ENCODE results near the gene EIF2B2.

The EIF2B2 gene

DNA sequence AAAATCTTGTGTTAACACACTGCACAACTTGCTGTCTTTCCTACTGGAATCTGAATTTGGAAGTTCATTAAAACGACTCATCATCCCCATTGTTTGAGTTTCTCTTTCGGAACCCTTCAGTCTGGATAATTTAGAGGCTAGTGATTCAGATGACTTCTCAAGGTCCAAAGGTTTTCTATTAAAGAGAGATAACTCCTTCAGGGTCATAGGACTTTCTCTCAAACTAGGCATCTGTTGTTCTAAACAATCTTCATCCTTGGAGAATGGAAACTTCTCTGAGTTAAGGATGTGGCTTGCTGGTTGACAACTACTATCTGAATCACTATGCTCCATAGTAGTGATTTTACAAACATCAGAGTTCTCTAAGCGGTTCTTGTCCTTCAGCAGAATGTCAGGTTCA, 44.2 kb downstream of the EIF2B2 start:
- Histone ChIP-seq H3K23ac (ENCODE audit: low read length in 2 of 2) (no peak overlapping the region), H3K18ac (ENCODE audit: low read depth in 1 of 2, low read length in 2 of 2) (no peak overlapping the region), H3K4me2 (ENCODE audit: low read length, poor library complexity, severe bottlenecking) (no peak overlapping the region), H3K9me3 (ENCODE audit: control insufficient read depth, low read length) (no peaks in the 10 kb centered on the region), H3K9ac (ENCODE audit: low read length) (no peak overlapping the region), H3K79me1 (replicated peaks; ENCODE audit: low read length, poor library complexity, severe bottlenecking) (peaks cover 7% of the 10 kb centered on the region), H3K4ac (ENCODE audit: low read depth in 1 of 2, low read length in 2 of 2) (no peak overlapping the region), H3K4me3 (ENCODE audit: insufficient read depth in 1 of 2, low read depth in 1 of 2, low read length in 2 of 2) (peak overlapping the region in 1 of 2 experiments; percentile 17), H3K36me3 (ENCODE audit: control insufficient read depth in 1 of 2, insufficient read depth in 2 of 2, low read depth in 1 of 2, low read length in 2 of 2) (peaks cover 0 to 19% of the 10 kb centered on the region in 2 experiments), H2AK5ac (ENCODE audit: low read length, severe bottlenecking) (no peak overlapping the region), H2BK15ac (ENCODE audit: low read depth, poor library complexity, severe bottlenecking) (no peak overlapping the region), H4K91ac (ENCODE audit: low read length) (no peak overlapping the region), H4K8ac (ENCODE audit: low read length) (no peak overlapping the region), H2BK120ac (ENCODE audit: low read depth, low read length) (no peak overlapping the region), H3K4me1 (ENCODE audit: control insufficient read depth, insufficient read depth, low read depth, low read length) (peaks cover 10% of the 10 kb centered on the region), H2AFZ (ENCODE audit: low read depth, low read length) (no peak overlapping the region), H3K27me3 (ENCODE audit: control insufficient read depth in 1 of 2, insufficient read depth in 1 of 2, low read length in 2 of 2) (no peaks in the 10 kb centered on the region), H3K14ac (ENCODE audit: low read length in 2 of 2) (no peak overlapping the region), H3K27ac (ENCODE audit: low read length, poor library complexity, severe bottlenecking) (no peak overlapping the region), H2BK5ac (ENCODE audit: low read depth, low read length, poor library complexity, severe bottlenecking) (no peak overlapping the region), H2BK12ac (ENCODE audit: low read length in 2 of 2) (no peak overlapping the region)
- WGBS = 88% methylated on average over 2 of the region's 3 CpGs
- DNase-seq = peak; percentile 64

DNA sequence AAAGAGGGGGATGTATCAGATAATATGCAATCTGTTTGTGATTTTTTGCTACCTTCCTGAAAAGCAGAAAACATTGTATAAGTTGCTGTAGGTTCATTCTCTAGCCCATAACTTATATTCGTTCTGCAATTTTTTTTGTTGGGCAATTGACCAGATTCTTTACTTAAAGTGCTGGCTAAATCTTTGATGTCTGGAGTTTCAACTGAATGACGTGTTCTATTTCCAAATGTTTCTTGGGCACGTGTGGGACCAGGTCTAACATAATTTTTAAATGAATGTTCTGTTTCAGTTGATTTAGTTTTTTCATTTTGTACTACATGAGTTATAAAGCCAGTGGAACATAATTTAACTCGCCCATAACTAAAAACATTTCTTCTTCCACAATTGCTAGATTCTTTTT, 44.8 kb downstream of the EIF2B2 start:
- Histone ChIP-seq H3K14ac (ENCODE audit: low read length in 2 of 2) (no peak overlapping the region), H3K23ac (ENCODE audit: low read length in 2 of 2) (no peak overlapping the region), H2BK120ac (ENCODE audit: low read depth, low read length) (no peak overlapping the region), H3K27me3 (ENCODE audit: control insufficient read depth in 1 of 2, insufficient read depth in 1 of 2, low read length in 2 of 2) (no peaks in the 10 kb centered on the region), H2AFZ (ENCODE audit: low read depth, low read length) (no peak overlapping the region), H4K8ac (ENCODE audit: low read length) (no peak overlapping the region), H3K36me3 (ENCODE audit: control insufficient read depth in 1 of 2, insufficient read depth in 2 of 2, low read depth in 1 of 2, low read length in 2 of 2) (peaks cover 0 to 13% of the 10 kb centered on the region in 2 experiments), H2BK15ac (ENCODE audit: low read depth, poor library complexity, severe bottlenecking) (no peak overlapping the region), H2BK12ac (ENCODE audit: low read length in 2 of 2) (no peak overlapping the region), H3K79me1 (replicated peaks; ENCODE audit: low read length, poor library complexity, severe bottlenecking) (peaks cover 7% of the 10 kb centered on the region), H3K4me2 (ENCODE audit: low read length, poor library complexity, severe bottlenecking) (no peak overlapping the region), H2AK5ac (ENCODE audit: low read length, severe bottlenecking) (no peak overlapping the region), H4K91ac (ENCODE audit: low read length) (no peak overlapping the region), H3K4me1 (ENCODE audit: control insufficient read depth, insufficient read depth, low read depth, low read length) (peaks cover 7% of the 10 kb centered on the region), H3K4me3 (ENCODE audit: insufficient read depth in 1 of 2, low read depth in 1 of 2, low read length in 2 of 2) (peak overlapping the region in 1 of 2 experiments; percentile 17), H2BK5ac (ENCODE audit: low read depth, low read length, poor library complexity, severe bottlenecking) (no peak overlapping the region), H3K18ac (ENCODE audit: low read depth in 1 of 2, low read length in 2 of 2) (no peak overlapping the region), H3K9me3 (ENCODE audit: control insufficient read depth, low read length) (no peaks in the 10 kb centered on the region), H3K9ac (ENCODE audit: low read length) (peak overlapping the region; percentile 93), H3K4ac (ENCODE audit: low read depth in 1 of 2, low read length in 2 of 2) (no peak overlapping the region), H3K27ac (ENCODE audit: low read length, poor library complexity, severe bottlenecking) (no peak overlapping the region)
- WGBS = 95% methylated on average over 4 of the region's 4 CpGs
- no peak for DNase-seq

DNA sequence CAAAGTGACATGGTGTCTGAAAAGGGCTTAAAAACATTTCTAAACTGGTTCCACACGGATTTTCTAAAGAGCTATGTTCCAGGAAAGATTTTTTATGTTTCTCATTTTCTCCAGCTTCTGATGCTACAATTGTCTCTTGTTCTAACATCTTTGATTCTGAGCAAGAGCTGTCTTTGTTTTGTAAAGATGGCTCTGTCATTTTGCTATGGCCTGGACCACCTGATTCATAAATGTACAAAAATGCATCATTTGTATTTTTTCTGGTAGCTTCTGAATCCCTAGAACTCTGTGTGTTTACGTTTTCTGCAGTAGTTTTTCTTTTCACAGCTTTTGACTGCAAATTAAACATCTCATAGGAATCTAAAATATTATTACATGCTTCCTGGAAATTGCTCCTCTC, 45.4 kb downstream of the EIF2B2 start:
- Histone ChIP-seq H3K4me1 (ENCODE audit: control insufficient read depth, insufficient read depth, low read depth, low read length) (peaks cover 6% of the 10 kb centered on the region), H4K91ac (ENCODE audit: low read length) (no peak overlapping the region), H3K14ac (ENCODE audit: low read length in 2 of 2) (no peak overlapping the region), H3K18ac (ENCODE audit: low read depth in 1 of 2, low read length in 2 of 2) (no peak overlapping the region), H3K27ac (ENCODE audit: low read length, poor library complexity, severe bottlenecking) (no peak overlapping the region), H2BK12ac (ENCODE audit: low read length in 2 of 2) (no peak overlapping the region), H3K36me3 (ENCODE audit: control insufficient read depth in 1 of 2, insufficient read depth in 2 of 2, low read depth in 1 of 2, low read length in 2 of 2) (peaks cover 0 to 11% of the 10 kb centered on the region in 2 experiments), H2BK15ac (ENCODE audit: low read depth, poor library complexity, severe bottlenecking) (no peak overlapping the region), H2AK5ac (ENCODE audit: low read length, severe bottlenecking) (no peak overlapping the region), H3K4me3 (ENCODE audit: insufficient read depth in 1 of 2, low read depth in 1 of 2, low read length in 2 of 2) (no peak overlapping the region), H3K9me3 (ENCODE audit: control insufficient read depth, low read length) (no peaks in the 10 kb centered on the region), H3K27me3 (ENCODE audit: control insufficient read depth in 1 of 2, insufficient read depth in 1 of 2, low read length in 2 of 2) (no peaks in the 10 kb centered on the region), H3K9ac (ENCODE audit: low read length) (peak overlapping the region; percentile 93), H3K4ac (ENCODE audit: low read depth in 1 of 2, low read length in 2 of 2) (no peak overlapping the region), H3K79me1 (replicated peaks; ENCODE audit: low read length, poor library complexity, severe bottlenecking) (peaks cover 9% of the 10 kb centered on the region), H4K8ac (ENCODE audit: low read length) (no peak overlapping the region), H2BK5ac (ENCODE audit: low read depth, low read length, poor library complexity, severe bottlenecking) (no peak overlapping the region), H3K4me2 (ENCODE audit: low read length, poor library complexity, severe bottlenecking) (no peak overlapping the region), H3K23ac (ENCODE audit: low read length in 2 of 2) (no peak overlapping the region), H2BK120ac (ENCODE audit: low read depth, low read length) (no peak overlapping the region), H2AFZ (ENCODE audit: low read depth, low read length) (no peak overlapping the region)
- 98% methylated on average over 2 of the region's 2 CpGs for WGBS
- DNase-seq = no peak

DNA sequence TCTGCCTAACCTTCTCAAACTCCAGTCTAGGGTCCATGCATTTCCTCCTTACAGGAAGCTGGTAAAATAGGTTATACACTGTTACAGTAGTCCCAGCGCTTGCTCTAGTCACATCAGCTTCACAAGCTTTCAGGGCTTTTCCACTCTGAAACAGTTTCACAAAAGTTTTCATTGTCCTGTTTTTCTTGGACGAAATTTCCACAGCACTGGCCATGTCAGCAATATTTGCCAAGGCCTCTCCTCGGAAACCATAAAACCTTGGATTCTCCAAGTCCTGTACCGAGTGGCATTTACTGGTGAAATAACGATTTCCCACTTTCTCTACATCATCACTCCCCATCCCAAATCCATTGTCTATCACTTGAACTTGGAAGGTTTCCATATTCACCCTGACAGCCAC, 46.4 kb downstream of the EIF2B2 start:
- DNase-seq = no peak
- Histone ChIP-seq H2BK15ac (ENCODE audit: low read depth, poor library complexity, severe bottlenecking) (no peak overlapping the region), H3K9me3 (ENCODE audit: control insufficient read depth, low read length) (no peaks in the 10 kb centered on the region), H3K4me3 (ENCODE audit: insufficient read depth in 1 of 2, low read depth in 1 of 2, low read length in 2 of 2) (peak overlapping the region in 1 of 2 experiments; percentile 79), H4K91ac (ENCODE audit: low read length) (no peak overlapping the region), H3K27ac (ENCODE audit: low read length, poor library complexity, severe bottlenecking) (no peak overlapping the region), H3K4me2 (ENCODE audit: low read length, poor library complexity, severe bottlenecking) (no peak overlapping the region), H4K8ac (ENCODE audit: low read length) (no peak overlapping the region), H2AFZ (ENCODE audit: low read depth, low read length) (no peak overlapping the region), H3K18ac (ENCODE audit: low read depth in 1 of 2, low read length in 2 of 2) (no peak overlapping the region), H3K23ac (ENCODE audit: low read length in 2 of 2) (no peak overlapping the region), H3K4me1 (ENCODE audit: control insufficient read depth, insufficient read depth, low read depth, low read length) (peaks cover 6% of the 10 kb centered on the region), H2AK5ac (ENCODE audit: low read length, severe bottlenecking) (no peak overlapping the region), H3K4ac (ENCODE audit: low read depth in 1 of 2, low read length in 2 of 2) (no peak overlapping the region), H3K79me1 (replicated peaks; ENCODE audit: low read length, poor library complexity, severe bottlenecking) (peaks cover 12% of the 10 kb centered on the region), H2BK12ac (ENCODE audit: low read length in 2 of 2) (no peak overlapping the region), H3K9ac (ENCODE audit: low read length) (peak overlapping the region; percentile 93), H3K14ac (ENCODE audit: low read length in 2 of 2) (no peak overlapping the region), H3K27me3 (ENCODE audit: control insufficient read depth in 1 of 2, insufficient read depth in 1 of 2, low read length in 2 of 2) (no peaks in the 10 kb centered on the region), H2BK120ac (ENCODE audit: low read depth, low read length) (no peak overlapping the region), H2BK5ac (ENCODE audit: low read depth, low read length, poor library complexity, severe bottlenecking) (no peak overlapping the region), H3K36me3 (ENCODE audit: control insufficient read depth in 1 of 2, insufficient read depth in 2 of 2, low read depth in 1 of 2, low read length in 2 of 2) (peaks cover 0 to 6% of the 10 kb centered on the region in 2 experiments)
- 98% methylated on average over 5 of the region's 5 CpGs for WGBS
